Hepatocyte (in vitro differentiated cells): Measurements from ENCODE around the gene ZNF205.

Experiments used
- EZH2 ChIP-seq: fragments of 200-600 bp; sonication (generic); IDR thresholded peaks from 2 replicates; pipeline ENCODE4 v1.6.1; 2016; ENCODE audit warnings: antibody characterized with exemption, mild to moderate bottlenecking, borderline replicate concordance
- EZH2phosphoT487 ChIP-seq: fragments of 200-600 bp; sonication (generic); IDR thresholded peaks from one replicate; pipeline ENCODE4 v1.6.1; 2018; ENCODE audit warnings: antibody characterized with exemption, mild to moderate bottlenecking, low read depth, moderate library complexity; ENCODE audit not compliant: unreplicated experiment, severe bottlenecking
- TF ChIP-seq, protein P1 (sequence below): fragments of 200-600 bp; sonication (generic); IDR thresholded peaks from 2 replicates; pipeline ENCODE4 v1.5.1; 2016; ENCODE audit warnings: antibody characterized with exemption, mild to moderate bottlenecking; ENCODE audit not compliant: poor library complexity

DNA sequence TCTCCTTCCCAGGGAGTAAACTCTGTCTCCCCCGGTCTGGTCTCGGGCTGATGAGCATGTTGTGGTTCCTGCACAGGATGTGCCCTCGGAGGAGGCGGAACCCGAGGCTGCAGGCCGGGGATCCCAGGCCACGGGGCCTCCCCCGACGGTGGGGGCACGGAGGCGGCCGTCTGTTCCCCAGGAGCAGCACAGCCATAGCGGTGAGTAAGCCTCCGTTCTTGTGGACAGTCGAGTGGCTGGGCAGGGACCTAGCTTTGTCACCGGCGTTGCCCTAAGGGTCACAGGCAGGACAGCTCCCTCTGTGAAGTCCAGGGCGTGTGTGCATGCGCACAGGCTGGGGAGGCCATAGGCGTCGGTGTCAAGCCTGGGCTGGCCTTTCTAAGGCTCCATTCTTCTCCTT lies 26.0 kb downstream of the ZNF205 start:
- TF ChIP-seq, protein P1, sequence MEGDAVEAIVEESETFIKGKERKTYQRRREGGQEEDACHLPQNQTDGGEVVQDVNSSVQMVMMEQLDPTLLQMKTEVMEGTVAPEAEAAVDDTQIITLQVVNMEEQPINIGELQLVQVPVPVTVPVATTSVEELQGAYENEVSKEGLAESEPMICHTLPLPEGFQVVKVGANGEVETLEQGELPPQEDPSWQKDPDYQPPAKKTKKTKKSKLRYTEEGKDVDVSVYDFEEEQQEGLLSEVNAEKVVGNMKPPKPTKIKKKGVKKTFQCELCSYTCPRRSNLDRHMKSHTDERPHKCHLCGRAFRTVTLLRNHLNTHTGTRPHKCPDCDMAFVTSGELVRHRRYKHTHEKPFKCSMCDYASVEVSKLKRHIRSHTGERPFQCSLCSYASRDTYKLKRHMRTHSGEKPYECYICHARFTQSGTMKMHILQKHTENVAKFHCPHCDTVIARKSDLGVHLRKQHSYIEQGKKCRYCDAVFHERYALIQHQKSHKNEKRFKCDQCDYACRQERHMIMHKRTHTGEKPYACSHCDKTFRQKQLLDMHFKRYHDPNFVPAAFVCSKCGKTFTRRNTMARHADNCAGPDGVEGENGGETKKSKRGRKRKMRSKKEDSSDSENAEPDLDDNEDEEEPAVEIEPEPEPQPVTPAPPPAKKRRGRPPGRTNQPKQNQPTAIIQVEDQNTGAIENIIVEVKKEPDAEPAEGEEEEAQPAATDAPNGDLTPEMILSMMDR, result no peak
- TF ChIP-seq EZH2 (no peak), EZH2phosphoT487 (no peak)
